GM23248 (cell line): ENCODE results near the gene ZNF644.

ENCODE experiments used
- EZH2 ChIP-seq: fragments of 200-600 bp; sonication (generic); IDR thresholded peaks from 2 replicates; pipeline ENCODE4 v1.6.1; 2018; ENCODE audit warnings: antibody characterized with exemption, mild to moderate bottlenecking; ENCODE audit not compliant: insufficient read depth, poor library complexity, severe bottlenecking
- EZH2phosphoT487 ChIP-seq: fragments of 200-600 bp; sonication (generic); IDR thresholded peaks from 2 replicates; pipeline ENCODE4 v1.6.1; 2018; ENCODE audit warnings: antibody characterized with exemption, moderate library complexity, mild to moderate bottlenecking, low read depth; ENCODE audit not compliant: insufficient read depth

- no peak for TF ChIP-seq EZH2
- no peak for TF ChIP-seq EZH2phosphoT487
These were observed 23.4 kb upstream of the ZNF644 start for GRCh38 chr1:91045284-91045683.
